OCI-LY7 (cell line): Measurements from ENCODE around the gene PIBF1. TPM values are rescaled to one million over a fixed set of nuclear protein-coding genes. Genes with fewer than 3 reads are reported as not detected.

Experiments
- BruUV-seq: library from RNA; stranded (reverse); fragments of 400-500 nt; replicated peaks from 2 replicates; lab custom pipeline; 2021; lab: Mats Ljungman, UMichigan
- CTCF ChIA-PET: fragments of 300-600 bp; sonication (Branson Sonifier 250); formaldehyde crosslinking; loops from one replicate; lab custom pipeline; 2022; ENCODE audit warnings: antibody characterized with exemption; ENCODE audit not compliant: unreplicated experiment; lab: Charles Lee
- POLR2A ChIA-PET: fragments of 300-600 bp; sonication (Branson Sonifier 250); formaldehyde crosslinking; loops from one replicate; lab custom pipeline; 2022; ENCODE audit warnings: antibody characterized with exemption; lab: Charles Lee
- DNase-seq: peaks from one replicate; pipeline ENCODE4 v3.0.0-alpha.2; 2015; ENCODE audit warnings: low spot score
- H2AFZ ChIP-seq: fragments of 200-600 bp; sonication (generic), shearing (Covaris generic); 2 replicates; pipeline ENCODE4 v1.6.1; 2014; ENCODE audit warnings: mild to moderate bottlenecking, antibody characterized with exemption, low read length, moderate library complexity
- H3K27ac ChIP-seq: fragments of 200-600 bp; sonication (generic); 2 replicates; pipeline ENCODE4 v1.5.1; 2014; ENCODE audit warnings: mixed run types, low read depth, mild to moderate bottlenecking, moderate library complexity, low read length, inconsistent platforms; ENCODE audit not compliant: poor library complexity, severe bottlenecking
- H3K36me3 ChIP-seq: fragments of 200-600 bp; sonication (generic); 2 replicates; pipeline ENCODE4 v1.6.1; 2014; ENCODE audit warnings: mild to moderate bottlenecking, antibody characterized with exemption, low read length, moderate library complexity, mixed read lengths; ENCODE audit not compliant: insufficient read depth
- H3K4me1 ChIP-seq: fragments of 200-600 bp; sonication (generic); 2 replicates; pipeline ENCODE4 v1.5.1; 2014; ENCODE audit warnings: mild to moderate bottlenecking, low read length; ENCODE audit not compliant: insufficient read depth, poor library complexity, severe bottlenecking
- H3K4me2 ChIP-seq: fragments of 200-600 bp; sonication (generic); 2 replicates; pipeline ENCODE4 v1.6.1; 2014; ENCODE audit warnings: mild to moderate bottlenecking, low read length
- H3K4me3 ChIP-seq: fragments of 200-600 bp; sonication (generic); 2 replicates; pipeline ENCODE4 v1.5.1; 2014; ENCODE audit warnings: mild to moderate bottlenecking, low read depth, low read length; ENCODE audit not compliant: poor library complexity, severe bottlenecking
- H3K79me2 ChIP-seq: fragments of 200-600 bp; sonication (generic); 2 replicates; pipeline ENCODE4 v1.6.1; 2016; ENCODE audit warnings: low read depth, mild to moderate bottlenecking, low read length, moderate library complexity, mixed read lengths; ENCODE audit not compliant: insufficient read depth
- H3K9me2 ChIP-seq: fragments of 200-600 bp; sonication (generic); 2 replicates; pipeline ENCODE4 v1.6.1; 2016; ENCODE audit warnings: mild to moderate bottlenecking, low read length, mixed read lengths; ENCODE audit not compliant: insufficient read depth
- H3K9me3 ChIP-seq: fragments of 200-600 bp; sonication (generic); 2 replicates; pipeline ENCODE4 v1.6.1; 2014; ENCODE audit warnings: mild to moderate bottlenecking, mixed run types, low read length, mixed read lengths
- H4K20me1 ChIP-seq: fragments of 200-600 bp; sonication (generic); 2 replicates; pipeline ENCODE4 v1.6.1; 2014; ENCODE audit warnings: mild to moderate bottlenecking, antibody characterized with exemption, low read length, moderate library complexity, mixed read lengths; ENCODE audit not compliant: insufficient read depth
- EZH2phosphoT487 ChIP-seq: fragments of 200-600 bp; sonication (generic); IDR thresholded peaks from 2 replicates; pipeline ENCODE4 v1.6.1; 2018; ENCODE audit warnings: low read depth, borderline replicate concordance, mild to moderate bottlenecking, mixed run types, antibody characterized with exemption, low read length, moderate library complexity, mixed read lengths
- intact Hi-C: fragments of 100-400 bp; cut with micrococcal nuclease; formaldehyde crosslinking; loops from one replicate; pipeline ENCODE4 v1.10.0; 2022; ENCODE audit not compliant: unreplicated experiment
- total RNA-seq, 2 experiments: library from RNA; depleted of rRNA in 1 of 2; stranded (reverse); fragments of >200 nt in 1 of 2; shearing (Covaris generic) in 1 of 2; gene quantifications; 2 replicates each; pipeline ENCODE4 v1.2.3, GENCODE V29; 2014 to 2022
- TF ChIP-seq, protein P1 (sequence below): fragments of 200-600 bp; sonication (generic); conservative IDR thresholded peaks from 2 replicates; pipeline ENCODE4 v1.5.1; 2014; ENCODE audit warnings: mild to moderate bottlenecking, antibody characterized with exemption, low read length, moderate library complexity, mixed read lengths

PIBF1 gene
- total RNA-seq, 2 experiments from 2014 or later = 23.2 to 33.7 TPM

DNA sequence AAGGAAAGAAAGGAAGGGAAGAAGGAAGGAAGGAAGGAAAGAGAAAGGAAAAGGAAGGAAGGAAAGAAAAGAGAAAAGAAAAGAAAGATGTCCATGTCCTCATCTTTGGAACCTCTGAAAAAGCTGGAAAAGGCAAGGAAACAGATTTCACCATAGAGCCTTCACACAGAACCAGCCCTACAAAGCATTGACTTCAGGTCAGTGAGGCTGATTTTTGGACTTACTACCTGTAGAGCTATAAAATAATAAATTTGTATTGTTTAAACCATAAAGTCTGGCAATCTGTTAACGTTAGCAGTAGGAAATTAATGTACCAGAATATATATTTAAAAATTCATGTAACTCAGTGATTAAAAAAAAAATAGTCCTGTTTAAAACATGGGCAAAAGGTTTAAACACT, 130.0 kb downstream of the PIBF1 start:
- Histone ChIP-seq H3K79me2 (no peaks in the 10 kb centered on the region), H3K4me3 (no peak overlapping the region), H3K4me2 (no peak overlapping the region), H4K20me1 (no peaks in the 10 kb centered on the region), H3K9me2 (no peaks in the 10 kb centered on the region), H3K27ac (no peak overlapping the region), H3K36me3 (peaks cover 54% of the 10 kb centered on the region), H3K9me3 (no peaks in the 10 kb centered on the region), H2AFZ (no peak overlapping the region), H3K4me1 (no peaks in the 10 kb centered on the region)
- intact Hi-C loops = no loop called here
- ChIA-PET CTCF (no interaction called here), POLR2A (interaction anchor here (0.7 kb wide), 1 partner anchor 98 kb away, joined by 3 read pairs; no protein-coding TSS in a partner anchor)
- TF ChIP-seq EZH2phosphoT487 = no peak
- TF ChIP-seq, protein P1, sequence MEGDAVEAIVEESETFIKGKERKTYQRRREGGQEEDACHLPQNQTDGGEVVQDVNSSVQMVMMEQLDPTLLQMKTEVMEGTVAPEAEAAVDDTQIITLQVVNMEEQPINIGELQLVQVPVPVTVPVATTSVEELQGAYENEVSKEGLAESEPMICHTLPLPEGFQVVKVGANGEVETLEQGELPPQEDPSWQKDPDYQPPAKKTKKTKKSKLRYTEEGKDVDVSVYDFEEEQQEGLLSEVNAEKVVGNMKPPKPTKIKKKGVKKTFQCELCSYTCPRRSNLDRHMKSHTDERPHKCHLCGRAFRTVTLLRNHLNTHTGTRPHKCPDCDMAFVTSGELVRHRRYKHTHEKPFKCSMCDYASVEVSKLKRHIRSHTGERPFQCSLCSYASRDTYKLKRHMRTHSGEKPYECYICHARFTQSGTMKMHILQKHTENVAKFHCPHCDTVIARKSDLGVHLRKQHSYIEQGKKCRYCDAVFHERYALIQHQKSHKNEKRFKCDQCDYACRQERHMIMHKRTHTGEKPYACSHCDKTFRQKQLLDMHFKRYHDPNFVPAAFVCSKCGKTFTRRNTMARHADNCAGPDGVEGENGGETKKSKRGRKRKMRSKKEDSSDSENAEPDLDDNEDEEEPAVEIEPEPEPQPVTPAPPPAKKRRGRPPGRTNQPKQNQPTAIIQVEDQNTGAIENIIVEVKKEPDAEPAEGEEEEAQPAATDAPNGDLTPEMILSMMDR = no peak
- DNase-seq = no peak
- BruUV-seq = no TSS peak

DNA sequence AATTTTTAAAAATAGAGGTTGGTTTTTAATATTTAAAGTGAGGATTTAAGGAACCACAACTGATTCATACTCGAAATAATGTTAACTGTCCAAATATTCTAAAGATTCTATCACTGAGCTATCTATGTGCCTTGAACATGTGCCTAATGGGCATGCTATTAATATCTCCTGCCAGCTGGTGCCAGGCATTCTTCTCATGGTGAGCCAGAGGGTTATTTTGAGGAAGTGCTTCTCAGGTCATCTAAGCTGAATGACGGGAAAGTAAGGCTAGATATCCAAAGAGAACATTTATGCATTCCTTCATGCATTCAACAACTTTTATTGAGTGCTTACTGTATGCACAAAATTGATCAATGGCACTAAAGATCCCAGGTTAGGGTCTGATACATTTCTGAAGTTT, 138.2 kb downstream of the PIBF1 start:
- H3K4me2 ChIP-seq = no peak overlapping the region
- no peaks in the 10 kb centered on the region for H4K20me1 ChIP-seq
- DNase-seq = no peak
- BruUV-seq = no TSS peak
- no peaks in the 10 kb centered on the region for H3K4me1 ChIP-seq
- no peaks in the 10 kb centered on the region for H3K9me2 ChIP-seq
- no peak overlapping the region for H2AFZ ChIP-seq
- TF ChIP-seq, protein P1 = no peak
- TF ChIP-seq EZH2phosphoT487 = no peak
- CTCF ChIA-PET = no interaction called here
- no peak overlapping the region for H3K4me3 ChIP-seq
- no peak overlapping the region for H3K27ac ChIP-seq
- H3K9me3 ChIP-seq = no peaks in the 10 kb centered on the region
- POLR2A ChIA-PET = interaction anchor here (0.6 kb wide), 1 partner anchor 734 kb away, joined by 3 read pairs; no protein-coding TSS in a partner anchor
- H3K79me2 ChIP-seq = no peaks in the 10 kb centered on the region
- peaks cover 36% of the 10 kb centered on the region for H3K36me3 ChIP-seq
- intact Hi-C loops = no loop called here

DNA sequence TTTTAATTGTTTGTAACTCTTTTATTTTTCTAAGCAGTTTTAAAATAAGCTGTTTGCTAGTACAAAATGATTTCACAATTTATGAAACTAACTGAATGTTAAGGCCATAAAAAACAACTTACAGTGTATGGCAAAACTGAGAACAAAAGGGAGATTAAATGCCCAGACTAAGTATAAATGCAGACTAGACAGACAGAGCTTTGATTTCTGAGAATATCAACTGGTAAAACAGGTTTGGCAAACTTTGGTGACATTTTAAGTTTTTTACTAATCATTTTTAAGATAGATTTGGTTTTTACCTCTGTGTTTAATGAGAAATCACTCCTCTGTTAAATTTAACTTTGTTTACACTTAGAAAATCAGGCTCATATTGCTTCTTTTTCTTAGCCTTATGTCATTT, 149.4 kb downstream of the PIBF1 start:
- TF ChIP-seq, protein P1 = no peak
- no peak for TF ChIP-seq EZH2phosphoT487
- Histone ChIP-seq H3K36me3 (peaks cover 26% of the 10 kb centered on the region), H3K79me2 (no peaks in the 10 kb centered on the region), H2AFZ (no peak overlapping the region), H3K4me2 (no peak overlapping the region), H3K27ac (no peak overlapping the region), H4K20me1 (no peaks in the 10 kb centered on the region), H3K4me3 (no peak overlapping the region), H3K9me3 (no peaks in the 10 kb centered on the region), H3K4me1 (no peaks in the 10 kb centered on the region), H3K9me2 (no peaks in the 10 kb centered on the region)
- CTCF ChIA-PET = no interaction called here
- intact Hi-C loops = no loop called here
- BruUV-seq = no TSS peak
- POLR2A ChIA-PET = interaction anchor here (0.7 to 1.7 kb wide), 3 partner anchors 13 to 87 kb away, joined by 3 to 7 read pairs (median 3); no protein-coding TSS in a partner anchor
- DNase-seq = no peak
